ENCODE measurements around the gene ADCY2.

GRCh38 chr5:7473668-7474215, 77.8 kb downstream of the ADCY2 start:
- TF ChIP-seq CTCF (IDR thresholded peaks at IDR 0.05) (no peak), POLR2A (IDR thresholded peaks at IDR 0.05) (no peak)

Data from heart left ventricle (tissue), 13 donors.